Measurements from ENCODE around the gene HTR3A.

HTR3A gene

GRCh38 chr11:113951537-113951936 lies 23.4 kb upstream of the HTR3A start:
- H3K4me1 ChIP-seq: no peaks in the 10 kb centered on the region
- H3K27ac ChIP-seq: no peak overlapping the region
- TF ChIP-seq, protein P1, sequence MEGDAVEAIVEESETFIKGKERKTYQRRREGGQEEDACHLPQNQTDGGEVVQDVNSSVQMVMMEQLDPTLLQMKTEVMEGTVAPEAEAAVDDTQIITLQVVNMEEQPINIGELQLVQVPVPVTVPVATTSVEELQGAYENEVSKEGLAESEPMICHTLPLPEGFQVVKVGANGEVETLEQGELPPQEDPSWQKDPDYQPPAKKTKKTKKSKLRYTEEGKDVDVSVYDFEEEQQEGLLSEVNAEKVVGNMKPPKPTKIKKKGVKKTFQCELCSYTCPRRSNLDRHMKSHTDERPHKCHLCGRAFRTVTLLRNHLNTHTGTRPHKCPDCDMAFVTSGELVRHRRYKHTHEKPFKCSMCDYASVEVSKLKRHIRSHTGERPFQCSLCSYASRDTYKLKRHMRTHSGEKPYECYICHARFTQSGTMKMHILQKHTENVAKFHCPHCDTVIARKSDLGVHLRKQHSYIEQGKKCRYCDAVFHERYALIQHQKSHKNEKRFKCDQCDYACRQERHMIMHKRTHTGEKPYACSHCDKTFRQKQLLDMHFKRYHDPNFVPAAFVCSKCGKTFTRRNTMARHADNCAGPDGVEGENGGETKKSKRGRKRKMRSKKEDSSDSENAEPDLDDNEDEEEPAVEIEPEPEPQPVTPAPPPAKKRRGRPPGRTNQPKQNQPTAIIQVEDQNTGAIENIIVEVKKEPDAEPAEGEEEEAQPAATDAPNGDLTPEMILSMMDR (IDR thresholded peaks at IDR 0.05): no peak
- H3K9me3 ChIP-seq: no peaks in the 10 kb centered on the region
- no peaks in the 10 kb centered on the region for H3K36me3 ChIP-seq
- H3K27me3 ChIP-seq: peaks cover 0 to 33% of the 10 kb centered on the region in 2 donors
- H3K4me3 ChIP-seq: no peak overlapping the region
- no peak for DNase-seq
- intact Hi-C loops (cut with DNase I; ENCODE audit: low total_unique reads): no loop called here

DNA sequence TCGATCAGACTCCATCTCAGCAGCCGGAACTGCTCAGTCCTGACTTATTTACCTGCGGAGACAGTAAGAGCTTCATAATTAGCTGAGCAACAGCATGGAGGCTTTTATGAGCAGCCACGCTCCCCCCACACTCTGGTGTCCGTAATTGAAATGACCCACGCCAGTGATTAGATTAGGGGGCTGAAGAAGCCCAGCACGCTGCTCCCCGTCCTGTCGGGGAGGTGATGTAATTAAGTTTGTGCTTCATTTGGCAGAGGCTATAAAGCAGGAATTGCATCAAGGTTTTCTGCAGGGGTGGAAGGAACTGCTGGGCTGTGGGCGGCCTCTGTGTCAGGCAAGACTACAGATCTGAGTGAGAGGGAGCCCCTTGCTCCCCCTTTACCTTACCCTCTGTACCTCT lies 22.8 kb upstream of the HTR3A start:
- TF ChIP-seq, protein P1 (IDR thresholded peaks at IDR 0.05): no peak
- DNase-seq: no peak
- Histone ChIP-seq H3K27me3 (peaks cover 0 to 37% of the 10 kb centered on the region in 2 donors), H3K27ac (no peak overlapping the region), H3K36me3 (no peaks in the 10 kb centered on the region), H3K9me3 (no peaks in the 10 kb centered on the region), H3K4me3 (no peak overlapping the region), H3K4me1 (no peaks in the 10 kb centered on the region)
- intact Hi-C loops (cut with DNase I; ENCODE audit: low total_unique reads): no loop called here

DNA sequence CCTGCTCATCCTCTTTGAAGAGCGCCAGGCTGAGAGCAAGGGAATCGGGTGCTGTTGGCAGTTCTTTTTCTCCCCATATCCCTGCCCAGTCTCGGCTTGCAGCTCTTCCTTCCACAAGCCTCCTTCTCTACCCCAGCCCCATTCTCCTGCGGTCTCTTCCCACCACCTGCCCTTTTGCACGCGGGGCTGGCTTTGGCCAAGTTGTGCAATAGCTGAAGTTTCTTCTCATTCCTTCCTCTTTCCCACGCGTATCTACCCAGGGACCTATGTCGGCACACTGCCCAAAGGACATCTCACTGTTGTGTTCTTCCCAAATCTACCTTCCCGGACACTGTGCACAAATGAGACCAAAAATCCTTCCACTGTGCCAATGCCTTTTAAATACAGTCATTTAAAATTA lies 22.3 kb upstream of the HTR3A start:
- Histone ChIP-seq H3K36me3 (no peaks in the 10 kb centered on the region), H3K9me3 (no peaks in the 10 kb centered on the region), H3K27me3 (peaks cover 0 to 37% of the 10 kb centered on the region in 2 donors), H3K4me1 (no peaks in the 10 kb centered on the region), H3K27ac (no peak overlapping the region), H3K4me3 (no peak overlapping the region)
- TF ChIP-seq, protein P1 (IDR thresholded peaks at IDR 0.05): no peak
- intact Hi-C loops (cut with DNase I; ENCODE audit: low total_unique reads): no loop called here
- DNase-seq: no peak

DNA sequence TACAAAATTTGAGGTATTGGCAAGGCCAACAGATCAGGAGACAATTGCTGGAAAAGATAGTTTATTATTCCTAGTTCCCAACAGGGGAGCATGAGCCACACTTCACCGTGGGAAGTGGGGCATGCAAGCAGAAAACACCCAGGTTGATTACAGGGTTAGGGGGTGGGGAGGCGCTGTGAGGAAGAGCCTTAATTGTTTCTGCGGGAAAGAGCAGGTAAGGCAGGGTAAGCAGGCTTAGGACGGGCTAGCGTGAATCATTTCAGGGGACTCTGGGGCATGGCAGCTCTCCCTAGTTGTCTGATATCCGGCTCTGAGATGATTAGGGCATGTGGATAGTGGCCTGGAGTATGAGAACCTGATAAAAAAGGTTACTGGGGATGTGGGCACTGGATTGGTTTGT lies 20.7 kb upstream of the HTR3A start:
- Histone ChIP-seq H3K4me3 (no peak overlapping the region), H3K9me3 (no peaks in the 10 kb centered on the region), H3K36me3 (no peaks in the 10 kb centered on the region), H3K27ac (no peak overlapping the region), H3K27me3 (peaks cover 0 to 39% of the 10 kb centered on the region in 2 donors), H3K4me1 (no peaks in the 10 kb centered on the region)
- intact Hi-C loops (cut with DNase I; ENCODE audit: low total_unique reads): no loop called here
- no peak for DNase-seq
- TF ChIP-seq, protein P1 (IDR thresholded peaks at IDR 0.05): no peak

- DNase-seq: no peak
- Histone ChIP-seq H3K9me3 (no peaks in the 10 kb centered on the region), H3K4me3 (no peak overlapping the region), H3K4me1 (no peaks in the 10 kb centered on the region), H3K27me3 (peaks cover 0 to 30% of the 10 kb centered on the region in 2 donors), H3K36me3 (no peaks in the 10 kb centered on the region), H3K27ac (no peak overlapping the region)
- intact Hi-C loops (cut with DNase I; ENCODE audit: low total_unique reads): no loop called here
- TF ChIP-seq, protein P1 (IDR thresholded peaks at IDR 0.05): no peak
These were observed 17.9 kb upstream of the HTR3A start for GRCh38 chr11:113956986-113957385.

DNA sequence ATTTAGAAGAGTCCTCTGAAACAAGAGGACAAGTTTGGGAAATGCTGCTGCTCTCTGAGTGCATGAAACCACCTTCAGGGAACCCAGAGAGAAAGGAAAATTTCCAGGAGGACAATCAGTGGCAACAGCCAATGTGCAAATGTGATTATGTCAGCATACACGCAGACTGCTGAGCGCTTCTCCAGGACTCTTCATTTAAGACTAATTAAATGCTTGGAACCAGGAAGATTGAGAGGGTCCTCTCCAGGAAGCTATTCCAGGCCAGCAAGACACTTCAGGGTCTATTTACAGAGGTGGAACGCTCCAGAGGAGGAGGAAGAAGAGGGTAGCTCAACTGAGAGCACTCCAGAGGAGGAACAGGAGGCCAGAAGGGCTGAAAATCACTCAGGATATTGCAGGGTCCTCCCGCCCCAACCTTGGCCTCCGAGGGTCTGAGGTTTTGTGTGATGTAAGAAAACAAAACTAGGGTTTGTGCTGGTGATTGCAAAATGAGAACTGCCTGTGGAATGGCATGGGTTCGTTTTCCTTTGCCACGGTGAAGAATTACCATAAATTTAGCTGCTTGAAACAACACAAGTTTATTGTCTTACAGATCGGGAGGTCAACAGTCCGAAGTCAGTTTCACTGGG lies 14.1 kb upstream of the HTR3A start:
- TF ChIP-seq, protein P1 (IDR thresholded peaks at IDR 0.05): no peak
- intact Hi-C loops (cut with DNase I; ENCODE audit: low total_unique reads): no loop called here
- no peaks in the 10 kb centered on the region for H3K9me3 ChIP-seq

More for the DNA sequence above, 14.1 kb upstream of the HTR3A start:
- no peaks in the 10 kb centered on the region for H3K36me3 ChIP-seq
- H3K27me3 ChIP-seq: peaks cover 0 to 13% of the 10 kb centered on the region in 2 donors
- H3K4me1 ChIP-seq: no peaks in the 10 kb centered on the region
- no peak overlapping the region for H3K27ac ChIP-seq
- H3K4me3 ChIP-seq: no peak overlapping the region
- no peak for DNase-seq

Measured in tibial artery (tissue), 4 donors.